Fibroblast of villous mesenchyme (primary cell): ENCODE measurements around the gene C4orf51. TPM values are rescaled to one million over a fixed set of nuclear protein-coding genes. Genes with fewer than 3 reads are reported as not detected.

ENCODE experiments used
- DNase-seq: peaks from one replicate; pipeline ENCODE4 v3.0.0-alpha.2; 2010; ENCODE audit warnings: low read depth
- H3K4me3 ChIP-seq: 2 replicates; pipeline ENCODE4 v1.5.1; 2011; ENCODE audit warnings: low read depth, mild to moderate bottlenecking, low read length
- total RNA-seq: library from RNA; depleted of rRNA; stranded (reverse); fragments of >200 nt; gene quantifications from 2 replicates; pipeline ENCODE4 v1.2.3, GENCODE V29; 2012
- TF ChIP-seq, protein P1 (sequence below): IDR thresholded peaks from 2 replicates; pipeline ENCODE4 v1.5.1; 2012; ENCODE audit warnings: low read depth, mild to moderate bottlenecking, low read length; ENCODE audit not compliant: insufficient read depth

C4orf51 gene
- total RNA-seq, 1 donor: not detected

DNA sequence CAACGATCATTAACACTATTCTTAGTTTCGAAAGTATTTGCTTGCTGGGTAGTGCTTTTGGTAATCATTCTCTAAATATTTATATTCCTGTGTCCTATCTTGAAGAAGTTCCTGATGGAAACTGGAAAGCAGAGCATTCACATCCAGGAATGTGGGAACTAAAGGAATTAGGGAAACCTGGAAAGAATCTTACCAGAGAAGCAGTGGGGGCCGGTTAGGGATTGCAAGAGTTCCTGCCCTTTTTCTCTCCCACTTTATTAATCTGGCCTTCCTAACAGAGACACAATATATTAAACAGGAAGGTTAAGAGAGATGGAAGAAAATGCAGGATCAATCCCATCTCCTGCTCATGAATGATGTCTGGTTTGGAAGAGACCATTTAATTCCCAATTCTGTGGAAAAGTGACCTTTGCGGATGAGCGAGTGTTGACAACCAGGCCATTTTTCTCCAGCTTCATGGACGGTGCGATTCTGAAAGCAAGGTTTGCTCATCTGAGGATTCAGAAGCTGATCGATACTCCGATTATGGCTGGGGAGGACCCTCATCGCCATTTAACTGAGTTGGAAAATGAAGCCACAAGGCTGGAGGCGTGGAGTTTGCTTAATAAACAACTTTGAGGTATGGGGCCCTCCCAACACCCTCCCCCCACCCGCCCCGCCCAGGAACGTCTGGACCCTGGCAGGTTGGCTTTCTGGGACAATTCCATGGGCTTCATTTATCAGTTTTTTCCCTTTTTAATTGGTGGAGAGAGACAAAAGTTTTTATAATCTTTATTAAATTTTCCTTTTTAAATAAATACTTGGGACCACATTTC is 52.3 kb downstream of the C4orf51 start:
- peak overlapping the region; percentile 60 for H3K4me3 ChIP-seq
- TF ChIP-seq, protein P1, sequence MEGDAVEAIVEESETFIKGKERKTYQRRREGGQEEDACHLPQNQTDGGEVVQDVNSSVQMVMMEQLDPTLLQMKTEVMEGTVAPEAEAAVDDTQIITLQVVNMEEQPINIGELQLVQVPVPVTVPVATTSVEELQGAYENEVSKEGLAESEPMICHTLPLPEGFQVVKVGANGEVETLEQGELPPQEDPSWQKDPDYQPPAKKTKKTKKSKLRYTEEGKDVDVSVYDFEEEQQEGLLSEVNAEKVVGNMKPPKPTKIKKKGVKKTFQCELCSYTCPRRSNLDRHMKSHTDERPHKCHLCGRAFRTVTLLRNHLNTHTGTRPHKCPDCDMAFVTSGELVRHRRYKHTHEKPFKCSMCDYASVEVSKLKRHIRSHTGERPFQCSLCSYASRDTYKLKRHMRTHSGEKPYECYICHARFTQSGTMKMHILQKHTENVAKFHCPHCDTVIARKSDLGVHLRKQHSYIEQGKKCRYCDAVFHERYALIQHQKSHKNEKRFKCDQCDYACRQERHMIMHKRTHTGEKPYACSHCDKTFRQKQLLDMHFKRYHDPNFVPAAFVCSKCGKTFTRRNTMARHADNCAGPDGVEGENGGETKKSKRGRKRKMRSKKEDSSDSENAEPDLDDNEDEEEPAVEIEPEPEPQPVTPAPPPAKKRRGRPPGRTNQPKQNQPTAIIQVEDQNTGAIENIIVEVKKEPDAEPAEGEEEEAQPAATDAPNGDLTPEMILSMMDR: no peak
- DNase-seq: no peak

DNA sequence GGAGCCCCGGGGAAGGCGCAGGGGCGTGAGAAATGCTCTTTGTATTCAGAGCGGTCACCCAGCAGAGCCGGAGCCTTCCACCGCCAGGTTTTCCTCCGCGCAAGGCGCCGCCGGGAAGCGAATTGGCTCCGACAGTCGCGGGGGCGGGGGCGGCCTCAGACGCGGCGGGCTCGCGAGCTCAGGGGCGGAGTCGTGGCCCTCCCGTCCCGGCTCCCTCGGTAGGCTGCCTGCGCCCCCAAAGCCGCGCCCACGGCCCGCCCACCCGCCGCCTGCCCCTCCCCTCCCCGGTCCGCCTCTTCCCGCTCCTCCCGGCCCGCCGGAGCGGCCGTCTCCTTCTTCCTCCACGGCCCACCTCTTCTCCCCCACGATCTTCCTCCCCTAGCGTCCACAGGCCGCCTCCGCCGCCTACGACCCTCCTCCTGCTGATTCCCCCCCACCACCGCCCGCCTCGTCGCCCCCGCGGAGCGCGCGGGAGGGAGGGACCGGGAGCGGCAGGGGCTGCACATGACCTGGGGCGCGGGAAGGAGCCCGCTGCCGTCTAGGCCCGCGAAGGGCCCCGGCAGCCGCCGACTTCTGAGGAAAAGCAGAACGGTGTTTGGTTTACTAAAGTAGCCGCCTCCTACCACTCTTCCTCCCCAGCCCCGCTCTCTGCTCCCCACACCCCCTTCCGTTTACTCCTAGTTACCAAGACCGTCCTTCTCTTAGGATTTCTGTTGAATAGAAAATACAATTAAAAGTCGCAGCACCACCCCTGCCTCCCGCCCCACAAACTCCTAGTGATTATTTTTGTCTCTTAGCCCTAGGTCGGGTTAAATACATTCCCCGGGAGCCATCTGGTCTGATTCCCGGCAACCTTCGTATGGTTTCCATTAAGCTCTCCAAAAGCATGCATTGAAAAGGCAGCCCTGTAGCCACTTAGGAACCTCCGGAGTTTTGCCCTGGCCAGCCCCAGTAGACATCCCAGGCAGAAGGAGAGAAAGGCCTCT is 53.2 kb downstream of the C4orf51 start:
- DNase-seq: peak; percentile 93
- H3K4me3 ChIP-seq: peak overlapping the region; percentile 67
- TF ChIP-seq, protein P1: no peak

DNA sequence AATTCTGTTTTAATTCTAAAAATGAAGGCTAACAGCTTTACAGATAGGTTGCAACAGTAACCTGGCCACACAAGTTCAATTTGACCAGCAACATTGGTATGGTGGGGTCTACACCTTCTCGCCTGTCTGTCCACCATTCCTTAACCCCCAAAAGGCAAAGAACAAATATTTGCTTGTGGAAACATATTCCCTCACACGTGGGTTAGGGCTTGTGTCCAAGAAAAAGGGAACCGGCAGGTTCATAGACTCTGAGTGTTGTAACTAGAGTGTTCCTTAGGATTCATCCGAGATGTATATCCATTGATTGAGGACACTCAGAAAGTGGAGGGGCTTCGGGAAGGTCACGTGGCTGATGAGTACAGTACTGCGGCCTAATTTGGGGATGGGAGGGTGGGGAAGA is 54.1 kb downstream of the C4orf51 start:
- DNase-seq: peak; percentile 6
- no peak overlapping the region for H3K4me3 ChIP-seq
- TF ChIP-seq, protein P1: no peak

DNA sequence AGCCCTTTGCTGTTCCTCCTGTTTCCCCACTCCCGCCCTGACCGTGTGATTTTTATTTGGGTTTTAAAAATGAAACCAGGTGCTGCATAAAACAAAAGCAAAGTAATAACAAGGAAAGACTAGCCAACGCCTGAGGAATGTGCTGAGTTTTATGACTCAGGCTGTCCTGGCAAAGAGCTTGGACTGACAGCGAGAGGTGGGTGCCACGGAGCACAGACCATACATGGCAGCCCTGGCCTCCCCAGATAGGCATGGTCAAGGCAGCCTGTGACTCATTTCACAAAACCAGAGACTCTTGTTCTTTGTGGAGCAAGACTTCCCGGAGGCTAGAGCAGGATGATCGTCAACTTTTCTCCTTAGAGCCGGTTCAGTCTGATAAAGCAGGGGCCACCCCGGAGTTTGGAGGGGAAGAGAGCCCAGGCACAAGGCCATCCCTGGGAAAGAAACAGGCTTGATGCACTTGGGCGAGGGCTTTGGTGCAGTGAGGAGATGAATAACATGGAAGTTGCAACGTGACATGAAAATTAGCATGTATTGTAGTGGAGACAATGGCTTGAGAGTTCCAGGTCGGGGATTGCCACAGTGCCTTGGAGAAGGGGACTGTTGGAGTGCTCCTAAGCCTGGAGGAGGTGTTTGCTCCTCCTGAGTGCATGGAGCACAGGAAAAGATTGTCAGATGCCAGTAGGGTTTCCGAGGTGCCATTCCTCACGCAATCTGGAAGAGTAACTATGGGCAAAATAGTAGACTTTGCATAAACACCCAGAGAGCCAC is 54.8 kb downstream of the C4orf51 start:
- TF ChIP-seq, protein P1: no peak
- peak; percentile 78 for DNase-seq
- peak overlapping the region; percentile 16 for H3K4me3 ChIP-seq

DNA sequence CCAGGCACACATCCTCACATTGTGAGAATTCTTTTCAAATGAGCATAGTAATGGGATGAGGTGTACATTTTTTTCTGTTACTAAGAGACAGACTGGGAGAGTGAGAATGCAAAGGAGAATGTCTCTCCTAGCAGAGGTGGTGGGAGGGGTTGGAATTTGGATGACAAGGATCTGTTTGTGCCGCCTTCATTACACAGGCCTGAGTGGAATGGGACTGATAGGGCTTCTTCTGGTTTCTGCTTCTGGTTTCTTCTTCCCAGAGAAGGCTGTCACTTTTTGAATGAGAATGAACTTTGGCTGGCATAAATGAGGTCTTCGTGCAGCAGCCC is 55.4 kb downstream of the C4orf51 start:
- TF ChIP-seq, protein P1: no peak
- no peak overlapping the region for H3K4me3 ChIP-seq
- peak; percentile 79 for DNase-seq

DNA sequence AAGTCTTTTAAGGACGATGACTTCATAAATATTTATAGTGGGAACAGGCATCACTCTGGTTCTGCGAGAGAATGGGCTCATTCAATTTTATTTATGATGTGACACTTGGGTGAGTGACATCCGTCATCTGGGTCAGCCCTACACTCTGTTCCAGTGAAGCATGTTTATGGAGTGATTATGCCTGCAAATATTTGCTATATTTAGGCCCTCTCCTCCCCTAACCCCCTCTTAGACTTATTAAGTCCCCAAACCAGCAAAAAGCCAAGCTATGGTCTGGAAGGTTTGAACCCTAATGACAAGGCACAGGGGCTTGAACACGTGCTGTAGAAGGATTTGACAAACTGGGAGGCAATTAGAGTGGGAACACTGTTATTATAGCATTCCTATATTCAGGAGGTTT is 55.9 kb downstream of the C4orf51 start:
- TF ChIP-seq, protein P1: no peak
- no peak overlapping the region for H3K4me3 ChIP-seq
- no peak for DNase-seq
